Measurements from ENCODE around the gene CIB4. TPM values are rescaled to one million over a fixed set of nuclear protein-coding genes. Genes with fewer than 3 reads are reported as not detected.

The CIB4 gene
- total and polyA plus RNA-seq, 2 donors (not counting 1 experiment from before 2014, with no cell fraction given) = not detected

GRCh38 chr2:26557244-26557925 is 83.8 kb downstream of the CIB4 start:
- Mint-ChIP-seq H3K27ac (no peak overlapping the region), H3K27me3 (peaks cover 66% of the 10 kb centered on the region), H3K4me3 (no peak overlapping the region), H3K9me3 (ENCODE audit: insufficient read depth) (no peaks in the 10 kb centered on the region), H3K4me1 (peaks cover 2% of the 10 kb centered on the region)
- Histone ChIP-seq H3K79me2 (ENCODE audit: control insufficient read depth, insufficient read depth, low read length) (no peaks in the 10 kb centered on the region), H3K27me3 (replicated peaks in 1 of 4; ENCODE audit: control extremely low read depth in 1 of 4, control insufficient read depth in 3 of 4, insufficient read depth in 4 of 4, low read length in 3 of 4) (peaks cover 0 to 28% (median 9%) of the 10 kb centered on the region in 4 experiments), H3K9me3 (ENCODE audit: control extremely low read depth in 1 of 3, control insufficient read depth in 2 of 3, insufficient read depth in 1 of 3, low read length in 2 of 3) (peaks cover 0 to 4% (median 0%) of the 10 kb centered on the region in 3 donors), H3K4me2 (replicated peaks; ENCODE audit: low read depth, low read length, poor library complexity, severe bottlenecking) (no peak overlapping the region), H3K27ac (ENCODE audit: low read length in 2 of 2) (no peak overlapping the region), H2AFZ (ENCODE audit: insufficient read depth, low read depth, low read length, poor library complexity, severe bottlenecking) (no peak overlapping the region), H3K9ac (ENCODE audit: low read length) (no peak overlapping the region), H3K4me3 (ENCODE audit: control extremely low read depth in 1 of 5, extremely low read depth in 1 of 5, insufficient read depth in 1 of 5, low read depth in 2 of 5, low read length in 4 of 5) (no peak overlapping the region), H4K20me1 (ENCODE audit: control insufficient read depth, insufficient read depth, low read length, poor library complexity, severe bottlenecking) (no peaks in the 10 kb centered on the region), H3K4me1 (ENCODE audit: control insufficient read depth in 2 of 2, insufficient read depth in 2 of 2, low read length in 2 of 2) (peaks cover under 1 to 7% of the 10 kb centered on the region in 2 donors), H3K36me3 (replicated peaks in 1 of 2; ENCODE audit: control extremely low read depth in 1 of 2, control insufficient read depth in 1 of 2, extremely low read depth in 1 of 2, insufficient read depth in 2 of 2, low read length in 1 of 2) (no peaks in the 10 kb centered on the region)
- ChIA-PET CTCF (no interaction called here), POLR2A (no interaction called here)
- intact Hi-C loops (cut with micrococcal nuclease) = no loop called here
- DNase-seq = no peak
- WGBS (ENCODE audit: insufficient coverage) = 89% methylated on average over 9 of the region's 12 CpGs
- ATAC-seq (ENCODE audit: low read depth) = no peak
- TF ChIP-seq CTCF (IDR thresholded peaks at IDR 0.05) (no peak), EZH2 (IDR thresholded peaks at IDR 0.05; ENCODE audit: borderline replicate concordance, insufficient read depth, low read depth, low read length, poor library complexity, severe bottlenecking) (no peak)

Measured in B cell (primary cell).